HG02885 (cell line): Measurements from ENCODE around the gene EPB41L2.
A peak's percentile ranks its signal among the peaks of the same experiment; 100 is the strongest.
"Not testable (repeated sequence)": the region's sequence is repeated elsewhere in the genome, so short reads cannot be mapped to it uniquely, and the experiment has no call there.

ENCODE experiments used
- ATAC-seq: cut with Tn5 transposase; IDR thresholded peaks from one replicate; pipeline ENCODE4 v1.9.1; 2021; ENCODE audit warnings: mild to moderate bottlenecking; ENCODE audit not compliant: unreplicated experiment, poor library complexity

The EPB41L2 gene

GRCh38 chr6:131063028-131063763, at the start of gene EPB41L2:
TSS of gene EPB41L2 (minus strand) at chr6:131063245. CDS start at chr6:130956485, 106,760 bp downstream.
- peak; percentile 79 for ATAC-seq

GRCh38 chr6:131112249-131112648, 49.2 kb upstream of the EPB41L2 start:
- ATAC-seq, result no peak

DNA sequence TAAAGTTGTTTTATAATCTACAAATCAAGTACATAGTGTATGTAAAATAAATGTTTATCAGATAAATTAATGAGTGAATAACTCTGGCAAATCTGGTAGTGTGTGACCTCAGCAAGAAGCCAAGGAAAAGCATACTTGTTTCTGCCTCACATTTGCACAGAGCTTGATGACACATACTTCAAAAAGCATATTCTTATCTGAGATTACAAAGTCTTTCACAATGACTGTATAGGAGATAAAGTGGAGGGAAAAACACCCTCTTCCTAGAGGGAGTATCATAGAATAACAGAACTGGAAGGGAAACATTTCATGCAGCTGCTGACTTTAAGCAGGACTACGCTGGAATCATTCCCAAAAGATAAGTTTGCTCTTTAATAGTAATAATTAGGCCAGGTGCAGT, 44.1 kb upstream of the EPB41L2 start:
- ATAC-seq, result peak; percentile 46

DNA sequence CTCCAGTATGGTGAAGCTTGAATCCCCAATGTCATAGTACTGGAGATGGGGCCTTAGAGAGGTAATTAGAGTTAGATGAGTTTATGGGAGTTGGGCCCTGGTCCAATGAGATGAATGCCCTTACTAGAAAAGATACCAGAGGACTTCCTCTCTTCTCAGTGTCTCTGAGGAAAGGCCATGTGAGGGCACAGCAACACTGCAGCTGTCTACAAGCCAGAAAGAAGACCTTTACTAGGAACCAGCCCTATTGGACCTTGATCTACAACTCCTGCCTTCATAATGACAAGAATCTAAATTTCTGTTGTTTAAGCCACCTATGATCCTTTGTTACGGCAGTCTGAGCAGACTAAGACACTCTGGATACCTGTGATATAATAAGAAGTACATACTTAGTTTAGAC, 40.9 kb upstream of the EPB41L2 start:
- no peak for ATAC-seq

DNA sequence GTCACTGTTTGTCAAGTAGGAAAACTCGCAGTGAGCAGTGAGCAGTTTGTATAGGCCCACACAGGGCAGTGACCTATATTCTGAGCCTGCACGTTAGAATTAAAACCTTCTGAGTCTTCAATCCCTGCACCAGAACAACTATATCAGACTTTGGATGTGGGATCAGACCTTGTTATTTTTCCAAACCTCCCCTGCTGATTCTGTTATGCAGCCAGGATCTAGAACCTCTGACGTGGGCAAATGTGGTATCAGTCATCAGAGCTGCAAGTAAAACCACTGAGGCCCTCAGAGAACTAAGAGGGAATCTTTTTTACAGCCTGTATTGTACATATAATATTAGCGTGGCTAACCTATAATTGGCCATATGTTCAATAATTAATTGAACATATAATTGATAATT, 40.3 kb upstream of the EPB41L2 start:
- no peak for ATAC-seq

GRCh38 chr6:131101911-131102680, 39.1 kb upstream of the EPB41L2 start:
- no peak for ATAC-seq

DNA sequence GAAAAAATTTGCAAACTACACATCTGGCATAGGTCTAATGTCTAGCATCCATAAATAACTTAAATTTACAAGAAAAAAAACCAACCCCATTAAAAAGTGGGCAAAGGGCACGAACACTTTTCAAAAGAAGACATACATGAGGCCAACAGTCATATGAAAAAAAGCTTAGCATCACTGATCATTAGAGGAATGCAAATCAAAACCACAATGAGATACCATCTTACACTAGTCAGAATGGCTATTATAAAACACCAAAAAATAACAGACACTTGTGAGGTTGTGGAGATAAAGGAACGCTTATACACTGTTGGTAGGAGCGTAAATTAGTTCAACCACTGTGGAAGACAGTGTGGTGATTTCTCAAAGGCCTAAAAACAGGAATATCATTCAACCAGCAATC, 33.7 kb upstream of the EPB41L2 start:
- ATAC-seq, result no peak

DNA sequence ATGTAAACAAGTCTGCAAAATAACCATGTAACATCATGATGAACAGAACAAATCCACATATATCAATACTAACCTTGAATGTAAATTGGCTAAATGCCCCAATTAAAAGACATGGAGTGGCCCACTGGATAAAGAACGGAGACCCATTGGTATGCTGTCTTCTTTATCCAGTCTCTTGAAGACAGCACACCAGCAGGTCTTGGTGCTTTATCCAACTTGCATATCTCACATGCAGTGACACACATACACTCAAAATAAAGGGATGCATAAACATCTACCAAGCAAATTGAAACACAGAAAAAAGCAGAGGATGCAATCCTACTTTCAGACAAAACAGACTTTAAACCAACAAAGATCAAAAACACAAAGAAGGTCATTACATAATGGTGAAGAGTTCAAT, 30.3 kb upstream of the EPB41L2 start:
- ATAC-seq, result no peak

DNA sequence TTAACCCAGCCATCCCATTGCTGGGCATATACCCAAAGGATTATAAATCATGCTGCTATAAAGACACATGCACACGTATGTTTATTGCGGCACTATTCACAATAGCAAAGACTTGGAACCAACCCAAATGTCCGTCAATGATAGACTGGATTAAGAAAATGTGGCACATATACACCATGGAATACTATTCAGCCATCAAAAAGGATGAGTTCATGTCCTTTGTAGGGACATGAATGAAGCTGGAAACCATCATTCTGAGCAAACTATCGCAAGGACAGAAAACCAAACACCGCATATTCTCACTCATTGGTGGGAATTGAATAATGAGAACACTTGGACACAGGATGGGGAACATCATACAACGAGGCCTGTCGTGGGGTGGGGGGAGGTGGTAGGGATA, 28.9 kb upstream of the EPB41L2 start:
- not testable (repeated sequence) for ATAC-seq

- ATAC-seq, result not testable (repeated sequence)
These were observed 27.3 kb upstream of the EPB41L2 start for GRCh38 chr6:131090339-131090738.

DNA sequence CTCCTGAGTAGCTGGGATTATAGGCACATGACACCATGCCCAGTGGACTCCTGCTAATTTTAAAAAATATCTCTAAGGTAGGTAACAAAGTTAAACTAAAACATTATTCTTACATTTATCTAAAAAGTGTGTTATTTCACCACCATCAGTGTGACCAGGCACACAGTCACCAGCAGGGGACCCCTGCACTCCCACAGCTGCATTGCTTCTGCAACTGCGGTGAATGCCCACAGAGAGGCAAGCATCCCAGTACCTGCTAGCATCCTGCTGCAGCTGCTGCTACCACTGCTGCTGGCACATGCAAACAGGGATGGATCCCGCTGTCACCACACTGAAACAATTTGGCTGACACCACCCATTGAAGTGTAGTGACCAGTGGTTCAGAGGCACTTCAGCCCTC, 21.9 kb upstream of the EPB41L2 start:
- no peak for ATAC-seq

DNA sequence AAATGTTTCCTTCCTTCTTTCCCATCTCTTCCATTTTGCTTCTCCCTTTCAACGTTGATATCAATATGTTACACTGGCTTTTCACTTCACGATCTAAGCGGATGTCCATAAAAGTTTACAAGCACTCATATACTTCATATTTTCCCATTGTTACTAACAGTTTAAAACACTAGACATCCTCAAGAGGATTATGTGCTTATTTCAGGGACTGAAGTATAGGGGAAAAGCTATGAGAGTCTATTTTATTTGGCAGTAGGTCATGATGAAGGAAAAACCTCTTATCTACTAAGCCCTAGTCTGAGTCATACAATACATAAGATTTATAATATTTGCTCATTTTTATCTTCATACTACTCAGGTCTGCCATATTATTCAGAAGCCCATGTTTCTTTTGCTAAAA, 20.6 kb upstream of the EPB41L2 start:
- ATAC-seq, result no peak

DNA sequence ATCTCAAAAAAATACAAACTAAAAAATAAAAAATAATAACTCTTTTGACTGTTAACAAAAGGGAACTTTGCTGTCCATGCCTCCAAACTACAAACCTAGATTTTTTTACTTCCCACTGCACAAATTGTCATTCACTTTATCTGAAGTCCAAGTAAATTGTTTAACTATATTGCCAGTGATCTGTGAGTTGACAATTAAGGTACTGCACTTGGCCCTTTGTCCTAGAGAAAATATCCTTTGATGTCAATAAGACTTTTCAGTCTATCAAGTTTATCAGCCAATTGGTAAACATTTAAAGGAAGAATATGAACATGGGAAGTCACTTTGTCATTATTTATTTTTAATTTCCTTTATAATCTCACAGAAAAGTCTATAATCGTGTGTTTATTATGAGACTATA, 19.3 kb upstream of the EPB41L2 start:
- no peak for ATAC-seq

- ATAC-seq, result no peak
These were observed 17.0 kb upstream of the EPB41L2 start for GRCh38 chr6:131080084-131080483.

DNA sequence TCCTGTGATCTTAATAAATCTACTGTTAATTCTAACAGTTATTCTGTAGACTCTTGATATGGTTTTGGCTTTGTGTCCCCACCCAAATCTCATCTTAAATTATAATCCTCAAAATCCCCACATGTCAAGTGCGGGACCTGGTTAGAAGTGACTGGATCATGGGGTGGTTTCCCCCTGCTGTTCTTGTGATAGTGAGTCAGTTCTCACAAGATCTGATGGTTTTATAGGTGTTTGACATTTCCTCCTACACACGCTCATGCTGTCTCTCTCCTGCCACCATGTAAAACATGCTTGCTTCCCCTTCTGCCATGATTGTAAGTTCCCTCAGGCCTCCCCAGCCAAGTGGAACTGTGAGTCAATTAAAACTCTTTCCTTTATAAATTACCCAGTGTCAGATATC, 10.5 kb upstream of the EPB41L2 start:
- no peak for ATAC-seq

GRCh38 chr6:131070061-131070460, 7.0 kb upstream of the EPB41L2 start:
- no peak for ATAC-seq

- ATAC-seq, result no peak
These were observed 5.1 kb upstream of the EPB41L2 start for GRCh38 chr6:131068165-131068564.

DNA sequence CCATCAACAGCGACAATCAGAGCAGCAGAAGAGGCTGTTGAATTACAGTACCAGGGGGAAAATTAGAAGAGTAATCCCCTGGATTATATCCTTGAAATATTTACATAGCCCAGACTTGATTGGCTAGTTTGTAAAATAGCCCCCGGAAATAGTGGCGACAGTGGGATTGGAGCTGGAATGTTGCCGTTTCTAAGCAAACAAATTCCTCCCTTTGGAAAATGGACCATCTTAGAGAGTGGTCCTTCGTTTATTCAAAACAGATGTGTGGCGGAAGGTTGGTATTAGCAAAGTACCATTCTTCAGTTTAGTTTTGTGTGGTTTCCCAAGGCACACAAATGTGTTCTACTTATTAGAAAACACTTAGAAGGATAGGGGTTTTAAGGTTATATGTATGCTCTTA, 4.5 kb upstream of the EPB41L2 start:
- no peak for ATAC-seq

GRCh38 chr6:131065824-131066171, 2.8 kb upstream of the EPB41L2 start:
- ATAC-seq, result no peak

DNA sequence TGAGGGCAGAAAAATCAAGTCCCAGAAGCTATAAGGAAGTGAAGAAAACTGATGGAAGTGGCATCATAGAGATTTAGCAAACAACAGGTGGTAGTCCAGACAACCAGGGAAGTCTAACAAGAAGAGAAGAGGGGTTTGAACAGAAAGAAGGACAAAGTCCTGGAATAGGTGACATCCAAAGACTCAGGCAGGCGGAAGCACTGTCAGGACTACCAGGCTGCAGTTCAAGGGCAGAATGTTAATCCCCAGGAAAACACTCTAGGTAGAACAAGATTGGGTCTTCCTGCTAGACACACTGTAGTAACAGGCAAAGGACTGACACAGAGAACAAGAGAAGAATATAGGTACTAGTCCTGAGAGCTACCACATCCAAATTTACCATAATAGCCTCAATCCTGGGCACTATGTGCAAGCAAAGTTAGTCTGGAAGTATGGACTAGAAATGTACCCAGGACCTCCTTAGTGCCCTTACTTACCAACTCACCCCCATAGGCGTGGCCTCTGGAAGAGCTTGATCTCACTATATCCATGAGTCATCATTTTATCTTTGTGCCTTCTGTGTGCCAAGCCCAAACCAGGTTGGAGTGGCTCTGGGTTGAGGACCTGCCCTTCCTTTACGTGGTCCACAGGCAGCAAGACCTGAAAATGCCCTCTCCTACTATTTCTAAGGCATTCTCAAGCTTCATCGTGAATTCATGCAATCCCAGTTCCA, 2.2 kb upstream of the EPB41L2 start:
- ATAC-seq, result no peak

DNA sequence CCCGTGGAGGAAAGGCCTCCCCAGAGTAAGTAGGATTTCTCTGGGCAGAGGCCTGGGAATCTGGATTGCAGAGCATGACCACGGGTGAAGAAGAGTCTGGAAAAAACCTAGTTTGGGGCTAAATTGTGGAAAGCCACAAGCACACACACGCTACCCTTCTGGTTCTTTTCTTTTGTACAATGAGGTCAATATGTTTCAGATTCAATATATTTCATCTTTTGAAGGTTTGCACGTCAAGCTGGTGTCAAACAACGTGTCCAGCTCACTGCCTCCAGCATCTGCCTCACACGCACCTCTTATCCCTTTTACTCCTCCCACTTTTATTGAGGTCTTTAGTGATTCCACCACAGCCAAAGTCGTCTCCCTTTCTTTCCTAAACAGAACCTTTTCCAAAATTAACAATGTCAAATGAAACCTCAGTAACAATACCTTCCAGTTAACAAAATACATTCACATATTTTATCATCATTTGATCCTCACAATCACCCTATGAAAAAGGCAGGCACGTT, 773 bp upstream of the EPB41L2 start:
- ATAC-seq, result peak; percentile 25
